H1 (cell line): Measurements from ENCODE around the gene COMT. TPM values are rescaled to one million over a fixed set of nuclear protein-coding genes. Genes with fewer than 3 reads are reported as not detected.

Source experiments
- JUND ChIP-seq: IDR thresholded peaks from 2 replicates; pipeline ENCODE4 v1.6.1; 2011; ENCODE audit warnings: mild to moderate bottlenecking, improper control_type of control experiment, low read length
- PHF8 ChIP-seq: fragments of 200-600 bp; sonication (generic); conservative IDR thresholded peaks from 2 replicates; pipeline ENCODE4 v1.7.1; 2012; ENCODE audit warnings: low read depth, mild to moderate bottlenecking, inconsistent platforms, low read length, moderate library complexity
- polyA plus RNA-seq, 7 experiments: library from polyadenylated mRNA; depleted of rRNA in 3 of 7; stranded (reverse) in 5 of 7; unstranded in 2 of 7; fragments of >200 nt in 5 of 7; fragments of 200-250 nt in 2 of 7; gene quantifications; 1 replicate in 5 of 7; 2 replicates in 1 of 7; 4 replicates in 1 of 7; pipeline versions ENCODE4 v1.2.1 to v1.2.3, GENCODE V29; 2011 to 2013; ENCODE audit warnings: missing spikeins in 2 of 7, mixed read lengths in 2 of 7
- total RNA-seq: library from RNA; stranded (reverse); fragmentation: NEBNext Ultra II Directional; extraction: Animal tissue kit (Norgen Biotek cat#: 25700); gene quantifications from 2 replicates; pipeline ENCODE4 v1.2.1, GENCODE V29; 2021

Gene COMT
- total and polyA plus RNA-seq, 2 of the 8 experiments (the other 6 are each of a cell fraction or from before 2014, with no cell fraction given): 15.2 to 33.7 TPM

DNA sequence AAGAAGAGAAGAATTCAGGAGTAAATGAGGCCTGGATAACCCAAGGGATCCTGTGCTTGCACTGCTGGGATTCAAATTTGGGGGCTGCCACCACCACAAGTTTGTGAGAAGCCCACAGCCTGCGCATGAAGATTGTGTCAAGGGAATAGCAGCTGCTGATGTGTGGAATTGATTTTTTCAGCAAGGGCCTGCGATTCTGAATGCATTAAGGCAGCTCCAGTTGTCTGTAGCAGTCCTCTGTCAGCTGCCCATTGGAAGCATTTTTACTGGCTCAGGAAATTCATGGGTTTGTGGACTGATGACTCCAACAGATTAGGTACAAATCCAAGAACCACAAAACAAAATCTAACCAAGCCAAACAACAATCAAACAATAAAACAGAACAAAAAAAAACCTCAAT lies 61.1 kb downstream of the COMT start (continued):
- no peak for TF ChIP-seq JUND
- TF ChIP-seq PHF8: no peak
